Measurements from ENCODE around the gene WBP2. TPM values are rescaled to one million over a fixed set of nuclear protein-coding genes. Genes with fewer than 3 reads are reported as not detected.
"Not testable (repeated sequence)": the region's sequence is repeated elsewhere in the genome, so short reads cannot be mapped to it uniquely, and the experiment has no call there.

The WBP2 gene
- total RNA-seq, 2 donors from 2014 or later, result 106 to 122 TPM

DNA sequence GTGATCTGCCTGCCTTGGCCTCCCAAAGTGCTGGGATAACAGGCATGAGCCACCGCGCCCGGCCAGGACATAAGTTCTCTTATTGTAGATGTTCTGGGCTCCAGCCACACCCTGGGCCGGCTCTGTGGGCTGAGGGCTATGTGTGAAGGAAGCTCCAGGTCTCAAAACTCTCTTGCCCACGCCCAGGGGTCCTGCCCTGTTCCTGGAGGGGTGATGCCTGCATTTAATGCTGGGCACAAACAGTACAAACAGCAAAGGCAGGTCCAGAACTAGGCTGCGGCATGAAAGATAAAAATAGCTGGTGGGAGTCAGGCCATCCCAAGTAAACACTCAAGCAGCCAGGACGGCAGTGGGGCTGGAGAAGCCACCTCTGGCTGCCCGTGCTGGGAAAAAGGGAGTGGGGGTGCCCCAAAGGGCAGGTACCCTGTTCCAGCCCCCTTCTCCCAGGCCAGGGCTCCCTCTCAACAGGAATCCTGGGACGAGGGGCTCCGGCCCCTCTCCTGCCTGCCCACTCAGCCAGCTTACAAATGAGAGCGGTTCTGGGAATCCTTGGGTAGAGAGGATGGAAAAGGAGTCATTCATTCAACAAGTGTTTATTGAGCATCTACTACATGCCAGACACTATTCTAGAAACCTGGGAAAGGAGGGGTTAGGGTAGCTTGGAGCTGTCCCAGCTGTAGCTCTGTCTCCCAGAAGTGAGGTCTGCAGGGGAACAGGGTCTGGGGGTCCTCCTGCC lies 18.6 kb upstream of the WBP2 start:
- ATAC-seq (no peak), DNase-seq (peak; percentile 59)
- intact Hi-C loops (cut with DNase I), result no loop called here

DNA sequence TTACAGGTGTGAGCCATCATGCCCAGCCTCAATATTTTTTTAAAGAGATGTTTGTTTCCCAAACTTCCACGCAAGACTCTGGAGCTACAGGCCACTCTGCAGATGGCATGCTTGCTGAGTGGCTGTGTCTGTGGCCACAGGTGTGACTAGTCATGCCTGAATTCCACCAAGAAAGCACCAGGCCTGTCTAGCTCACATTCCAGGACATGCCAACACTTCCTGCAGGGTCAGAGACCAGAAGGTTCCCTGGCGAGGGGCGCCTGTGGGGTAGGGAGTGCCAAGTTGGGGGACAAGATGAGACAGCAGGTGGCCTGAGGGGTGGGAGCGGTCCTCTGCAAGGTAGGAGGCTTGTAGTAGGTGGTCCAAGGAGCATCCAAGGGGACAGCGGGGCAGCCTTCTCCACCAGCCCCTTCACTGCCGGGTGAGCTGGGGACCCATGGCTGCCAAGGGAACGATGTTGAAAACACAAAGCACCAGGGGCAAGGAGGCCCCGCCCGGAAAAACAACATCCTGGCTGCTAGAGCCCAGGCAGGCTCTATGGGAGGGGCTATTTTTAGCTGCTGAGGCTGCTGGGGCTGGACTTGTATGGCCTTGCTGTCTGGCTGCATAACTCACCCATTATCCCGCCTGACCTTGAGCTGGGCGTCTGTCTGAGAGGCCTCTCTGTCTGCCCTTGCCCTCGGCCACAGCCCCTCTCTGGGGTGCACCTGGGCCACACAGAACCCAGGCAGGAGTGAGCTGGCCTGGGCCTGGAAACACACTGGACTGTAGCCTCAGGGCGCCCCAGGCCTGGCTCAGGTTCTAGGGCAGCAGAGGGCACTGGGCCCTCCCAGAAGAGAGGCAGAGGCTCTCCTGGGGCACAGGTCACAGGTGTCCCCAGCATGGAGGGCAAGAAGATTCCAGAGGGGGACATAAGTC lies 17.6 kb upstream of the WBP2 start:
- intact Hi-C loops (cut with DNase I), result no loop called here
- peak; percentile 91 for DNase-seq
- ATAC-seq, result peak; percentile 51 to 56

DNA sequence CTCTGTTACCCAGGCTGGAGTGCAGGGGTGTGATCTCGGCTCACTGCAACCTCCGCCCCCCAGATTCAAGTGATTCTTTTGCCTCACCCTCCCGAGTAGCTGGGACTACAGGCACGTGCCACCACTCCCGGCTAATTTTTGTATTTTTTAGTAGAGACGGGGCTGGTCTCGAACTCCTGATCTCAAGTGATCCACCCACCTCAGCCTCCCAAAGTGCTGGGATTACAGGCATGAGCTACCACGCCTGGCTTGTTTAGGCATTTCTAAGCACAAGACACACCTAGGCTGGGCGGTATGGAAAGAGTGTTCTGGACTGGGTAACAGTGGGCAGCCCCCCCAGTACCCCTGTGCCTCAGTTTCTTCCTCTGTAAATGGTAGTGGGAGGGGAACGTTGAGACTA lies 15.1 kb upstream of the WBP2 start:
- ATAC-seq; DNase-seq; intact Hi-C loops (cut with DNase I): not testable (repeated sequence)

DNA sequence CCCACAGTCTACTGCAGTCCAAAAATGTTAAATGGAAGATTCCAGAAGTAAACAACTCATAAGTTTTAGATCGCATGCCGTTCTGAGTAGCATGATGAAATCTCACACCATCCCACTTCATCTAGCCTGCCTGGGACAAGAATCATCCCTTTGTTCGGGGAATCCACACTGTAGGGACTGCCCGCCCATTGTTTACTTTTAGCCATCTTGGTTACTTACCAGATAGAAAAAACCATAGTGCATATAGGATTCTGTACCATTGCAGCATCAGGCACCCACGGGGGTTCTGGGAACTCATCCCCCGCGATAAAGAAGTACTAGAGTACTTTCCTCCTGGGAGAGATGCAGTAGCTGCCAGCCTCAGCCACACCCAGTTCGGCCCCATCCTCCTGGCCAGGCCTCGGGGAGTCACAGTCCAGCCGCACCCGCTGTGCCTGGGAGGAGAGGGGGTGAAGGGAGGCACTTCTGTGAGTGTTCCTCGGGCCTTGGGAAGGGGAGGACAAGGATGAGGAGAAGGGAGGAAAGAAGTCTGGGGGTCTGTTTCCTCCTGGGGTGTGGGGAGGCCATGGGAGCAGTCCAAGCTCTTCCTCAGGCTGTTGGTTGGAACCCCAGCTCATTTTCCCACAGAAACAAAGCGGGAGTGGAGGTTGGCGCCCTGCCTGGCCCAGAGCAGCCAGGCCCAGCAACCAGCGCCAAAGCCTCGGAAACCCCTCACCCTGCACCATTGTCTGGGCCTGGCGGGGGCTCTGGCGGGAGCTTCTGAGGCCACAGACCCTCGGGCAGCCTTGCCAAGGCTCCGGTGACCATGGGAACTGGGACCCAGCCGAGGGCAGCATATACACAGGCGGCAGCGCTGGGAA lies 14.4 kb upstream of the WBP2 start:
- DNase-seq (peak; percentile 76), ATAC-seq (peak; percentile 12 to 39)
- intact Hi-C loops (cut with DNase I), result no loop called here

DNA sequence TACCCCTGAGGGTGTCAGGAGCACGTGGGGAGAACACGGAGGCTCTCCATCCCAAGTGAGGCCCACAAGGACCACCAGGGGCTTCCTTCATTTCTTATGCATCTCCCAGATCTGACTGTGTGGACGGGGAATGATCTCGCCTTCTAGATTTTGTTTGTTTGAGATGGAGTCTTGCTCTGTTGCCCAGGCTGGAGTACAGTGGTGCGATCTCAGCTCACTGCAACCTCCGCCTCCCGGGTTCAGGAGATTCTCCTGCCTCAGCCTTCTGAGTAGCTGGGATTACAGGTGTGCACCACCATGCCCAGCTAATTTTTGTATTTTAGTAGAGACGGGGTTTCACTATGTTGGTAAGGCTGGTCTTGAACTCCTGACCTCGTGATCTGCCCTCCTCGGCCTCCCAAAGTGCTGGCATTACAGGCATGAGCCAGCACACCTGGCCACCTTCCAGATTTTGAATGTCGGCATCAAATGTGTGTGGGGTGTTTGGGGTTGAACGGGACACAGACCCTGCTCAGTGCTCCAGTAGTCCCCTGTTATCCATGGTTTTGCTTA lies 13.7 kb upstream of the WBP2 start:
- DNase-seq; intact Hi-C loops (cut with DNase I); ATAC-seq: not testable (repeated sequence)

DNA sequence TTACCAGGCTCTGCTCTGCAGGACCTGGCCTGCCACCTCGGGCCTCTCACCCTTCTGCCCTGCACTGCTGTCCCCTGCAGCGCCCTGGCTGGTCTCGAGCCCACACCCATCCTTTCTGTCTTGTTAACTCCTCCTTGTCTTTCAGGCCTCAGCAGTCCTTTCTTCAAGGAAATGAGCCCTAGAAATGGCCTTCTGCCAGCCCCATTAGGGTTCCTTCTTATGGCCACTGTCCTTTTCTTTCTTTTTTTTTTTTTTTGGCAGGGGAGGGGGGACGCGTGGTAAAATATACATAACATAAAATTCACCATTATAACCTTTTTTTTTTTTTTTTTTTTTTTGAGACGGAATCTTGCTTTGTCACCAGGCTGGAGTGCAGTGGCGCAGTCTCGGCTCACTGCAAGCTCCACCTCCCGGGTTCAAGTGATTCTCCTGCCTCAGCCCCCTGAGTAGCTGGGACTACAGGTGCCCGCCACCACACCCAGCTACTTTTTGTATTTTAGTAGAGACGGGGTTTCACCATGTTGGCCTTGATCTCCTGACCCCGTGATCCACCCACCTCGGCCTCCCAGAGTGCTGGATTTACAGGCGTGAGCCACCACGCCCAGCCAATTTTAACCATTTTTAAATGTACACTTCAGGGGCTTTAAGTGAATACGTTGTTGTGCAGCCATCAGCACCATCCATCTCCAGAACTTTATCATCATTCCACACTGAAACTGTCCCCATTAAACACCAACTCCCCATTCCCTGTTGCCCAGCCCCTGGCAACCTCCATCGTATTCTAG lies 10.5 kb upstream of the WBP2 start:
- ATAC-seq; DNase-seq; intact Hi-C loops (cut with DNase I): not testable (repeated sequence)

DNA sequence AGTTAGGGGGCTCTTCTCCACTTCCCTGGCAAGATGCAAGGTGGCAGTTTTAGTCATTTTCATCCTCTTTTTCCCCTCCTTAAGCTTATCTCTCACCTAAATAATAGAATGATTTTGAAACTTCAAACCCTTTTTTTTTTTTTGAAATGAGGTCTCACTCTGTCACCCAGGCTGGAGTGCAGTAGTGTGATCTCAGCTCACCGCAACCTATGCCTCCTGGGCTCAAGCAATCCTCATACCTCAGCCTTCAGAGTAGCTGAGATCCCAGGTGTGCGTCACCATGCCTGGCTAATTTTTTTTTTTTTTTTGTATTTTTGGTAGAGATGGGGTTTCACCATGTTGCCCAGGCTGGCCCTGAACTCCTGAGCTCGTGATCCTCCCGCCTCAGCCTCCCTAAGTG lies 9.8 kb upstream of the WBP2 start:
- intact Hi-C loops (cut with DNase I); DNase-seq; ATAC-seq: not testable (repeated sequence)

DNA sequence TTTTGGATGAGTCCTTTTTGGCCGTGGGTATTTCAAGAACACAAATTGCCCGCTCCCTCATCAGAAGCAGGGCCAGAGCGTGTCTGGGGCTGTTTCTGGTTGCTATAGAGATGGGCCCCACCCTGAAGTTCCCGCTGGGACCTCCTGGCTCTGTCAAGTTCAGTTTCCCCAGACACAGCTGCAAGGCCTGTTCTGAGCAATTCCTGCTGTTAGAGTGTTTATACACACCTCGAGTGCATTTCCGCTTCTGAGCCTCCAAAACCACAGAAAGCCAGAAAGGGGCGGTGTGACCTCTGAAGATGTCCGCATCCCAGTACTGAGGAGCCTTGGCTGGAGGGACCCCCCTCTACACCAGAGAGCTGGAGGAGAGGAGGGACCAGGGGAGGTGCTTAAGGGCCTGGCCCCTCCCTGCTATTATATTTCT lies 9.3 kb upstream of the WBP2 start:
- peak; percentile 79 to 90 for ATAC-seq
- intact Hi-C loops (cut with DNase I), result no loop called here
- peak; percentile 72 for DNase-seq

DNA sequence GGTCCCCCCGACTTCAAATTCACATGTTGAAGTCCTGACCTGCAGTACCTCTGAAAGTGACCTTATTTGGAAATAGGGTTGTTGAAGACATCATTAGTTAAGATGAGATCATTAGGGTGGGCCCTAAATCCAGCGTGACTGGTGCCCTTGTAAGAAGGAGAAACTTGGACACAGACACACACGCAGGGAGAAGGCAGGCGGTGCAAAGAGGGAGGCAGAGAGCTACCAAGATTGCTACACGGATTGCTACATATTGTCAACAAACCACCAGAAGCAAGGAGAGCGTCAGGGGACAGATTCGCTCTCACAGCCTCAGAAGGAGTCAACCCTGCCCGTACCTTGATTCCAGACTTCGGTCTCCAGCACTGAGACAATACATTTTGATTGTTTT lies 6.8 kb upstream of the WBP2 start:
- intact Hi-C loops (cut with DNase I), result no loop called here
- no peak for DNase-seq
- peak in 1 of 2 donors; percentile 17 for ATAC-seq

DNA sequence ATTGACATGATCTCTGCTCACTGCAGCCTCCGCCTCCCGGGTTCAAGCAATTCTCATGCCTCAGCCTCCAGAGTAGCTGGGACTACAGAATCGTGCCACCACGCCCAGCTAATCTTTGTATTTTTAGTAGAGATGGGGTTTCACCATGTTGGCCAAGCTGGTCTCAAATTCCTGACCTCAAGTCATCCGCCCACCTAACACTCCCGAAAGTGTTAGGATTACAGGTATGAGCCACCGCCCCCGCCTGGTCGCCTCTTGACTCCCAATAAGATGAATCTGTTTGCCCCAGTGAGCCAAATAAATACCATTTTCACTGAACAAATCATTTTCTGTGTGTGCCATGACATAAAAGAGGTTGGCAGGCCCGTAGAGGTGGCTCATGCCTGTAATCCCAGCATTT lies 4.2 kb upstream of the WBP2 start:
- DNase-seq; ATAC-seq; intact Hi-C loops (cut with DNase I): not testable (repeated sequence)

DNA sequence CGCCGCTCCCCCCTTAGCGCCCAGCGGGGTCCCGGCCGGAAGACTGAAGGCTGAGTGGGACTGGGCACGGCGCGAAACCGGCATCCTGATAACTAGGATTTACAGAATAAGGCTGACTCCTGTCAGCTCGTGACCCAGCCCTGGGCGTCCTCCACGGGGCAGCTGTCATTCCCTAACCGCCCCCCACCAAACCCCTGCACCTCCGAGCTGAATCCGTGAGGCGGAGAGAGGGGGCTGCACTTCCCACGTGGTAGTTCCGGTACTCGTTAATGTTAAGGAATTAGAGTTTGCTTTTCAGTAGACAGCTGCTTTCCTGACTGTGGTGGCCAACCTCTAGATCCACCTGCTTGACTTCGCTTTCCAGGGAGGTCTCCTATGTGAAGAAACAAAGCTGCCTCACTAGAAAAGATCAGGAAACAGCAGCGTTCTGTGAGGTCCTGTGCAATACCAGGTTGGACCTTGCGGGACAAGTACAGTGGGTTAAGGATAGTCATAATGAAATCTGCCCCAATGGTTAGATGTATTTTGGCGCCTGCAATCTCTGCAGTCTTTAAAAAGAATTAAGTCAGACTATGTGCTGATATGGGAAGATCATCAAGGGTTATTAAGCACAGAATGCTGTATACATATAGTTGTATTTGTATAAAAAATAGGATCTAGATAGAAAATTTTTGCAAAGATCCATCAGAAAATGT lies 1.1 kb upstream of the WBP2 start:
- ATAC-seq (no peak), DNase-seq (no peak)
- intact Hi-C loops (cut with DNase I), result no loop called here

DNA sequence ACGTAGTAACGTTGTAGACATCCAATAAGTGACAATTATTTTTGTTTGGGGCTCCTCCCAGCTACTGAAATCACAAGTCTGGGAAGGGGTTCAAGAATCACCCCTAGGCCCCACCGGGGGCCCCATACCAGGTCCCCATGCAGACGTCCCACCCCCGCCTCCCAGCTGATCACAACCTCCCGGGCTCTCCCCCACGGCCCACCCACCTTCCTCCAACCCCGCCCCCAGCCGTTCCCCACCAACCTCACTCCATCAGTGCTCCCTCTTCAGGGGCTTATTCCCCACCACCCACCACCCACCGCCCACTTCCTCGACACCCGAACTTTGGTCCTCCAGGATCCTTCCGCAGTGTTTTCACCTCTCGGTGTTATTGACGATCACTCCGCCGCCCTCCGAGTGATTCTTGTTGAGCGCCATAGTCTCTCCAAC lies 240 bp downstream of the WBP2 start:
- ATAC-seq (peak; percentile 18 to 19), DNase-seq (peak; percentile 61)
- intact Hi-C loops (cut with DNase I), result loop anchor here in 1 of 2 donors (2.0 kb wide), 1 partner anchor 70 kb away; the partner anchor contains the start of gene UNK

DNA sequence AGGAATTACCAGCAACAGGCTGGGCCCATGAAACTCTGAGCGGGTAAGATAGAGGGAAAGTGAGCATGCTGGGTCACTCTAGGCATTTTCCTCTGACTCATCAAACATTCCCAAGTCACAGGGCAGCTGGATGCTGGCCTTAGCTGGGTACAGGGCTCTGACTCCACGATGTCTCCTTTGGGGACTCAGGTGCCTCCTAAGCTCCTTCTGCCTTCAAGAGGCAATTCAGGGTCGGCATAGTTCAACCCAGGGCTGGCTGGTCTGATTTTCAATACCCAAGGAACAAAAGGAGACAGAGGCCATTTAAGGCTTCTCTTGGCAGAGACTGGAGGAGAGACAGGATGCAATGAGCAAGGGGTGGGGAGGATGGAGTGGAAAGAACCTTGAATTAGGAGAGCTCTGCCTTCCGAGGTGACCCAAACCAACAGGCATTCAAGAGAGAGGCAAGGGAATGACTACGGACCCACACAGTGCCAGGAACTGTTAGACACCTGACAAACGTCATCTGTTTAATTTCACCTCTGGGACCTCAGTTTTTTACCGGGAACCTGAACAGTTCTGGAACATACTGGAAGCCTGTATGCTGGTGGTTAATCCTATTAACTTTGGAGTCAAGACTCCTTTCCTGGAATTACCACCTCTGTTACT lies 910 bp downstream of the WBP2 start:
- no peak for DNase-seq
- ATAC-seq, result peak in 1 of 2 donors; percentile 24
- intact Hi-C loops (cut with DNase I), result loop anchor here in 1 of 2 donors (2.0 kb wide), 1 partner anchor 69 kb away; the partner anchor contains the start of gene UNK

DNA sequence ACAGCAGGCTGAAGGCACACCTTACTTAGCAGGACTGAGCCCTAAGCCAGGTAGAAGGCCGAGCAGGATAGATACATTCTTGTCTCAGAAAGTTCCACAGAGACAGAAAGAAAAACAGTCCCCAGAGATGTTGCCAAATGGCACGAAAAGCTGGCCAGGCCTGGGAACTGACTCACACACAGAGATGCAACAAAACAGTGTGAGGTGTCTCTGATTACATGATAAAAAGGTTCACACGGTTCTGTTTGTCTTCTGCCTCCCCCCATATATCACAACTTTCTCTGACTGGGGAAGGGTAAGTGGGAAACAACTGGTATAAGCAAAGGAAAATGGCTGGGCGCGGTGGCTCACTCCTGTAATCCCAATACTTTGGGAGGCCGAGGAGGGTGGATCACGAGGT lies 1.7 kb downstream of the WBP2 start:
- intact Hi-C loops (cut with DNase I), result no loop called here
- no peak for DNase-seq
- ATAC-seq, result no peak

DNA sequence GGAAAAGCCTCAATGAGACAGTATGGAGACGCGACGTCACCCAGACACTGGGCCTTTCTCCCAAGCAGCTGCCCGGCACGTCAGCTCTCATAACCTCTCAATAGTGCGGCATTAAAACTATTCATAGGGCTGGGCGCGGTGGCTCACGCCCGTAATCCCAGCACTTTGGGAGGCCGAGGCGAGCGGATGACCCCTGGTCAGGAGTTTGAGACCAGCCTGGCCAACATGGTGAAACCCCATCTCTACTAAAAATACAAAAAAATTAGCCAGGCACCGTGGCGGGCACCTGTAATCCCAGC lies 3.5 kb downstream of the WBP2 start:
- ATAC-seq; DNase-seq; intact Hi-C loops (cut with DNase I): not testable (repeated sequence)

DNA sequence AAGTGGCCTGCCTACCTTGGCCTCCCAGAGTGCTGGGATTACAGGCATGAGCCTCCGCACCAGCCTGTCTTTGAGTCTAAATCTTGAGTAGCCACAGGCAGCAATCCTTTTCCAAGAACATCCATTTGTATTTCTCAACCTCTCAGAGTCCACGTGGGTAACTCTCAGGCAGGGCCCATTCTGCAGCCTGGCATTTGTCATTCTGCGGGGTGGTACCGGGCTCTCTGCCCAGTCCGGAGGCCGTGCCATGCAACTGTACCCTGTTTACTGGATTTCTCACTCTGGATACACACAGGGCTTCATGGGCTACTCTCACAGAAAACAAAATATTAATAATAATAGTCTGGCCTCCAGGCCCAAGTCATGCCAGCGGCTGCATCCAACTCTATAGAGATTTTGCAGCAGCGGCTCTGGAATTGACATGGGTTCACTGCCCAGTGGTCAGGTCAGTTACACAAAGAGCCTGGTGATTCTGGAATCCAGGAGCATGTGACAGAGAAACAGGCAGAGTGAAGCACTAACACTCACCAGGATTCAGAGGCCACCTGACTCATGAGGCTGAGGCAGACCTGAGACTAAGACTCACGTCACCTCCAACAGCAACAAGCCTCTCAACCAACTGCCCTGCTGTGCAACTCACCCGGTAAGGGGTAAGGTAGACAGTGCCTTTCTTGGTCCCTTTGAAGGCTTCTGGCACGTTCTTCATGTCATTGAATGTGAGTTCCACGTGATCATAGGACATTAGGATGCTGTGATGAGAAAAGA lies 4.0 kb downstream of the WBP2 start:
- intact Hi-C loops (cut with DNase I), result no loop called here
- DNase-seq (no peak), ATAC-seq (no peak)
